GM18526 (cell line): ENCODE measurements around the gene FERMT1.

Experiments
- POLR2A ChIP-seq: IDR thresholded peaks from 3 replicates; pipeline ENCODE4 v1.6.1; 2011; ENCODE audit not compliant: insufficient read length; ENCODE audit errors: extremely low read depth

The FERMT1 gene, protein sequence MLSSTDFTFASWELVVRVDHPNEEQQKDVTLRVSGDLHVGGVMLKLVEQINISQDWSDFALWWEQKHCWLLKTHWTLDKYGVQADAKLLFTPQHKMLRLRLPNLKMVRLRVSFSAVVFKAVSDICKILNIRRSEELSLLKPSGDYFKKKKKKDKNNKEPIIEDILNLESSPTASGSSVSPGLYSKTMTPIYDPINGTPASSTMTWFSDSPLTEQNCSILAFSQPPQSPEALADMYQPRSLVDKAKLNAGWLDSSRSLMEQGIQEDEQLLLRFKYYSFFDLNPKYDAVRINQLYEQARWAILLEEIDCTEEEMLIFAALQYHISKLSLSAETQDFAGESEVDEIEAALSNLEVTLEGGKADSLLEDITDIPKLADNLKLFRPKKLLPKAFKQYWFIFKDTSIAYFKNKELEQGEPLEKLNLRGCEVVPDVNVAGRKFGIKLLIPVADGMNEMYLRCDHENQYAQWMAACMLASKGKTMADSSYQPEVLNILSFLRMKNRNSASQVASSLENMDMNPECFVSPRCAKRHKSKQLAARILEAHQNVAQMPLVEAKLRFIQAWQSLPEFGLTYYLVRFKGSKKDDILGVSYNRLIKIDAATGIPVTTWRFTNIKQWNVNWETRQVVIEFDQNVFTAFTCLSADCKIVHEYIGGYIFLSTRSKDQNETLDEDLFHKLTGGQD

DNA sequence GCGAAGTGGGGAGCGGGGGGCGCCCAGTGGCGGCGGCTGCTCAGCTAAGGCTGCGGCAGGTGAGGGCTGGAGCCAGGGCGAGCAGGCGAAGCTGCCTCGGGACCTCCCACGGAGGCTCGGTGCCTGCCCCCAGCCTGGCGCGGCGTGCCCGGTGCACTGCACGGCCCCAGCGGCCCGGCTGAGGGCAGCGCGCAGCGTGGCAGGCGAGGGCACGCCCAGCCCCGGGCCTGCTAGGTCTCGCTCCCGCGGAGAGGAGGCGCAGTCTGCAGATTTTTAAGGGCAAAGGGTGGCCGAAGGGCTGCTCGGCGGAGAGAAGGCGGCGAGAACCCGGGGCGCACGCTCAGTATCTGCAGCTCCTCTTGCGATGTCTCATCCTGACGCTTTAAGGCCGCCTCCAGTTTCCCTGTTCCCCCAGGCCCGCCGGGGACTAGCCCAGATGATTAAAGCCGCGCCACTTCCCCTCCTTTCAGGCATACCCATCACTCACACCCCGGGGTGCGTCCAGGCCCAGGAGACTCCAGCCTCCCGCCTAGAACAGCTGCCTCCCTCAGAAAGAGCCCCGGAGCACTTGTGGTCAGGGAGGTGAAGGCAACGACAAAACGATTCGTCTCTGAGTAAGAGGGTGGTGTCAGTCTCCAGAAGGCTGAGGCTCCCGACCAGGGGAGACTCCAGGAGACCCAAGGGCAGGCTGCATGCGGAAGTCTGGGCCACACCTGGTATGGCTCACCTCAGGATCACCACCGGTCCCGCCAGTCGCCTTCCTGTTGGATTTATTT is at the start of gene FERMT1:
TSS of gene FERMT1 (minus strand) at position 158 of the 776 bp plus-strand sequence. CDS start 3,476 bp downstream, outside the sequence.
- TF ChIP-seq POLR2A: no peak

DNA sequence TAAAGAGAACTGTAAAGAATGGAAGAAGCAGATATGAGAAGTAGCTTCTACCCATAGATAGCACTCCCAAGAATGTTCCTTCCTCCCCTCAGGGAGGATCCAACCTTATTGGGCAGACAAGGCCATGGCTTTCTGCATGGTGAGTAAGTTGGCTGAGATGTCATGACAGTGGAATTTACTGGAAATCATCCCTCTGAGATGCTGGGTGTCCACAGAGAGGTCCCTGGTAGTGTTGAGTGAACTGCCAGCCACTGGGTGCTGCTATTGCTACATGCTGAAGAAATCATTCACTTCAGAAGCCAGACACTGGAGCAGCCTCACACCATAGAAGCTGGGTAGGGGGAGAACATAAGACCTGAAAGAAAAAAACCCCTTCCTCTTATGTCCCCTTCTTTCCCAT is 46.4 kb upstream of the FERMT1 start:
- no peak for TF ChIP-seq POLR2A

DNA sequence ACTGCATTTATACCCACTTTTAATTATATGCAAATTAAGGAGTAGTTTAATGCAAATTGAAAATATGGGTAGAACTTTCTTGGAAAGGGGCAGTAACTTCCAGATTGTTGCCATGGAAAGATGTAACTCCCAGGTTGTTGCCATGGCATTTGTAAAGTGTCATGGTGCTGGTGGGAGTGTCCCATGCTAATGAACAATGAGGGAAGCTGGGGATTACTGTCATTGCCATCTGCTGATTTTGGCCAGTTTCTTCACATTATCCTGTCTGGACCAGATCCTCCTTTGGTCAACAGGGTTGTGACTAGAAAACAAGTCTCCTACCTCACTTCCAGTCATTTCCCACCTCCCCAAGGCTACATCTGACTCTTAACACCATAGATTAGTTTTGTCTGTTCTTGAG is 45.4 kb upstream of the FERMT1 start:
- no peak for TF ChIP-seq POLR2A

DNA sequence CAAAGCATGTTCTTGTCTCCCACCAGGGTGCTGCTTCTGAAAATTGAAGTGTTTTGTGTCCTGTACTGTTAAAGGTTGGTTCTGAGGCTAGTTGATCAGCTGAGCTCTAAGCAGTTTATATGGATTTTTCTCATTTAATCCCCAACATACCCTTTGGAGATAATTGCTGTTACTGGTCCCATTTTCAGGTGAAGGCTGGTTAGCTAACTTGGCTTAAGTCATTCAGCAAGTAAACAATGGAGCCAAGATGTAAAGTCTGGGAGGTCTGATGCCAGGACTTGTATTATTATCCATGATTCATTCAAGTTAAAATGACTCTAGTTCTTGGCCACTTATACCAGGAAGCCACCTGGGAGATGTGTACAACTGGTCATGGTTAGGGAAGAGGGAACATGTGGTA is 42.5 kb upstream of the FERMT1 start:
- no peak for TF ChIP-seq POLR2A

DNA sequence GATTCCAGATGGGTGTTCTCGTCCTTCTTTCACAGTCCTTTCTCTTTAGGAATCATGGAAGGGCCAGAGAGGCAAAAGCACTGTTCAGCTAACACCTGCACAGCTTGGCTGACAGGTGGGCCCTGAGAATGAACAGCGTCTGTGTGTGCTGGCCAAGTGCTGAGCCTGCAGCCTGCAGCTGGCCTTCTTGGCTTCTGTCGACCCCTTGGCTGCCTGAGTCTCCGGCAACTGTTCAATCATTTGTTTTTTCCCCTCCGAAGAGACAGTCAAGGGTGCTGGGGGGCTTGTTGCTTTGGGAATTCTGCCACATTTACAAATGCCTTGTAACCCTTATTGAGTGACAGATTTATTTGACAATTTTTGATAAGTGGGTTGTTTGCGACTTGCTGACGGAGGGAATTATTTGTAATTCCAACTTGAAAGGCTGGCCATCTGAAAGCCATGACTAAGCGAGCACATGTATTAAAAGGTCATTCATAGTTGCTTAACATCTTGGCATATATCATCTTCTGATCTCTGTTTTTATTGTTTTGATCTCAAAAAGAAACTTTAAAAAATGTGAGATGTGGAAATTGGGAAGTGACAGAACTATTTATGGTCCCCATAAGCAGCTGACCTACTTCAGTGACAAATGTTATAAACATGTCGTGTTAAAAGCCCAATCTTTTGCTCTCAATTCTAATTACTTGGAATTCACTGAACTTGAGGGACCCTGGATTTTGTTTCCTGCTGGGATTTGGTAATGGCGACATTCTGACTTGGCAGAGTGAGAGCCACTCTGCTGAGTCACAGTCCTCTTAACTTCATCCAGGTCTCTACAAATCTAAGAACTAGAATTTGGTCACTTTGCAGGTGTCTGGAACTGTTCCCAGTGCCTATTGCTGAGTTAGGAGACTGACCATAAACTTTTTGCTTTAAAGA is 41.9 kb upstream of the FERMT1 start:
- no peak for TF ChIP-seq POLR2A

DNA sequence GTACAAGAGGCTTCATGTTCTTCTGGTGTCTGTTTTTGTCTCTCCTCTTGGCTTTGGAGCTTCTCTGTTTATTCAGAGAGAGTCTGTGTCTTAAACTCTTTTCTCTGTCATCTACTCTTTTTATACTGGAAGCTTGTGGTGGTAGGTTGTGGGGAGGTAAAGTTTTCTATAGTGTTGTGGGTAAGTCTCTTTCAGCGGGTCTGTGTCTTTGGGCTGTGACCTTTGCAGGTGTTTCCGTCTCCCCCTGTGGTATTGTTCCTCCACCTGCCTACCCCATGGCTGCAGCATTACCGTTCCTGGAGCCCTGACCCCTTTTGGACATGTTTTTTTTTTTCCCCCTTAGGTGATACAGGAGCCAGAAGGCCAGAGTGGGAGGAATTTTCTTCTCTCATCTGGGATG is 37.9 kb upstream of the FERMT1 start:
- no peak for TF ChIP-seq POLR2A

DNA sequence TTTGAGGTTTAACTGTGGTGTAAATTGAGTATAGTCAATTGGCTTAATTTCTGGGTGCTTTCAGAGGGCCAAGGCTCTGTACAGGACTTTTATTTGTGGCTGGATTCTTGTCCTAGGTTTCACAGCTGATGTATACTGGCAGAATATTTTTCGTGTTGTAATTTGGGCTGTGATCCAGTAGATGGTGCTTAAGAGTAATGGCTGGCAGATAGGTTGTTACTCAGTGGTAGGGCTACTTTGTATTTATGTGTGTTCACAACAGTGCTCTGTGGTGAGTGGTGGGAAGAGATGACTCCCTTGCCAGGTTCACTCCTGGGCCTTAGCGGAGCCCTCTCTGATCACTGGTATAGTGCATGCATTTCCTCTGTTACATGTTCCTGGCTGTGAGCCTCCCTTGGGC is 34.5 kb upstream of the FERMT1 start:
- no peak for TF ChIP-seq POLR2A

DNA sequence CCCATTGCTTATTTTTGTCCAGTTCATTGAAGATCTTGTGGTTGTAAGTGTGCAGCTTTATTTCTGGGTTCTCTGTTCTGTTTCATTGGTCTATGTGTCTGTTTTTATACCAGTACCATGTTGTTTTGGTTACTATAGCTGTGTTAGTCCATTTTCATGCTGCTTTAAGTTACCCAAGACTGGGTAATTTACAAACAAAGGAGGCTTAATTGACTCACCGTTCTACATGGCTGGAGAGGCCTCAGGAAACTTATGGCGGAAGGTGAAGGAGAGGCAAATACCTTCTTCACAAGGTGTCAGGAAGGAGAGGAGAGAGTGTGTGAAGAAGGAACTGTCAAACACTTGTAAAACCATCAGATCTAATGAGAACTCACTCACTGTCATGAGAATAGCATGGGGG is 29.9 kb upstream of the FERMT1 start:
- no peak for TF ChIP-seq POLR2A

DNA sequence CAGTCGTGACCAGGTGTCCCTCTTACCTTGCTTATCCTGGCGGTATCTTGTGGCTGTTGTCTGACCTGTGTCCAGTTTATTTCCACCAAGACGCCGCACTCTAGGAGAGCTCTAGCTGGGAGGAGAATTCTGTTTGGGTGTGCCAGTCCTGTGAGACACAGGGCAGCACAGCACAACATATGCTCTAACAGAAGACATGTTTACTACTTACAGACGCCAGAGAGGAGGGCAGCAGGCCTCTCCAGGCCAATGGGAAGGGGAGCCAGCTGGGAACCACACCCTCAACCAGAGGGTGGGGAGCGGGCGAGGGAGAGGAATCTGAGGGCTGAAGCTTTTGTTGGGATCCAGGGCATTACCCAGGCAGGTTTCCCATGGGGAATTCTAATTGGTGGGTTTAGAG is 25.2 kb upstream of the FERMT1 start:
- TF ChIP-seq POLR2A: no peak

DNA sequence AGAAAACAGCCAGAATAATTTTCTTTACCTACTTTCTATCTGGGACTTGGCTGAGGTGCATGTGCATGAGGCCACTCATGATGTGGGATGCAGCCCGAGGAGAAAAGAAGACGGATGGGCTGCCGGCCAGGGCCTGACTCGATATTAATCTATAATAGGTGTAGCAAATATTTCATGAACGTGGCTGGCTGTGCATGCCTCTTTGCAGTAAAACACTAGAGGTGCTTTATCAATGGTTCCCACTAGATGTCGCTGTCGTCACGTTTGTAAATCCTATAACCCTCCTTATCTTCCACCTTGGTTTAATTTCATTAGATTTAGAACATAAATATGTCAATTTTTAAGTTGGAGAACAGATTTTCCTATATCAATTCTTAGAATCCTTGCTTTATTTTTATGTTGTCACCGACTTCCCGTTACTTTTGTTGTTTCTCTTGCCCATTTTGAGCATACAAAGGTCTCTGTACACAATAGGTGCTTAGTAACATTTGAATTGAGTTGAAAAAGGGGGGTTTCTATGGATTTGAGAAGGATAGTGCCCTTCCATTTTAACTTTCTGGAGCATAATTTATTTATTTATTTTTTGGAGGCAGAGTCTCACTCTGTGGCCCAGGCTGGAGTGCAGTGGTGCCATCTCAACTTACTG is 19.6 kb upstream of the FERMT1 start:
- no peak for TF ChIP-seq POLR2A

DNA sequence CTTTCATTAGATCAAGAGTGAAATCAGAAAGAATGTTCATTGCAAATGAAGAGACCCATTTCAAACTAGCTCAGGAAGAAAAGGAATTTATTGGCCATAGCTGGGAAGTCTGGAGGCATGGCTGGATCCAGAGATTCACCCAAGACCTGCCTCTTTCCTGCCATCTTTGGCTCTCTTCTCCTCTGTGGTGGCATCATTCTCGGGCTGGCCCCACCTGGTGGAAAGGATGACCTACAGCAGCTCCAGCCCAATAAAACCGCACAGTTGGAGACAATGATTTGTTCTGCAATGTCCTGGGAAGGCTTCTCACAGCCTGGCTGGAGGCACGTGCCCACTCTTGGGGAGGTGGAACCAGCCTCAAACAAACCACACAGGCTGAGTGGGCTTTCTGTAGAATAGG is 18.1 kb upstream of the FERMT1 start:
- TF ChIP-seq POLR2A: no peak

DNA sequence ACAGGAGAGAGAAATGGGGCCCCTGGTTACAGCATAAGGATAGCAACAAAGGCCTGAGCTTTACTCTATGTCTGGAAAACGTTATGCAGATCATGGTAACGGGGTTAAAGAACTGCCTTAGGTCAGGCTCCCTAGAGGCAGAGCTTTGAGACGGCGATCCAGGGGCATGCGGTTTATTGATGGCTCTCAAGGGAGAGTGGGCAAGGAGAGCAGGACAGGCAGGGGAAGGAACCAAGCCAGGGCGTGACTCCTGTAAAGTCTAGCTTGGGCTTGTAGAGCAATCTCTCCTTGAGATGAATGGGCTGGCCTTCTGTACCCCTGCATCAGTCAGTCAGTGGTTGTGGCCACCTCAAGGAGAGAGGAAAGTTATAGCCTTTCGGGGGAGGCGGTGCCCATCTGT is 12.5 kb upstream of the FERMT1 start:
- TF ChIP-seq POLR2A: no peak

DNA sequence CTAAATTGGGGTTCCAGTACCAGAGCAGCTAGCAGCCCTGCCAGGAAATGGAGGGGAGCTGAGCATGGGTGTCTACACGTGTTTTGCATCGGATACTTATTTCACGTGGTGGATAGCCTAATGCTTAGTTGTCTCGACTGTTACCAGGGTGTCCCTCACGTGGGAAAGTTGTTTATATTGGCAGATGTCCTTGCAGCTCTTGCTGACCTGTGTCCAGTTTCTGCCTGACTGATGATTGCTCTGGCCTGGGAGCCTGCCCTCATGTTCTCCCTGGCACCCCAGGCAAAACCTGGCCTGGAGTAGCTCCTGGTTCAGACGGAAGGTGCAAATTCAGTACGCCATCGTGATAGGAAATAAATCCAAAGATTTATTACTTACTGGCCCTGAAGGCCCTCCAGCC is 11.8 kb upstream of the FERMT1 start:
- no peak for TF ChIP-seq POLR2A

DNA sequence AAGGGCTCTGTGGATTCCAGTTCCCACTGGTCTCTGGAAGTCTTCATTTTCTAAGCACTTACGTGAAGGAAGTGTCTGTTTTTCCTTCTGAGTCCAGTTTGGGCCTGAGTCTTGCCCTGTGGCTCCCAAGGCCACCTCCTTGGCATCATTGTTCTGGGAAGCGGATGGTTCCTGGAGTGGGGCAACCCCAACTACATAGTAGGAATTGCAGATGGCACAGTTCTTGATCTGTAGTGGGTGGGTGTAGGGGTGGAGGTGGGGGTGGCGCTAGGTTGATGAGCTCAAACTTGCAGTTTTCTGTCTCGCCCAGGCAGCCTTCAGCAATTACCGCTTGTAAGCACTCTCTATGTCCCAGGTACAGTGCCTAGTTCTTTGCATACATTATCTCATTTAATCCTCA is 7.2 kb upstream of the FERMT1 start:
- TF ChIP-seq POLR2A: no peak
